GM13977 (cell line): ENCODE results near the gene MTA1.

ENCODE experiments used
- DNase-seq: peaks from one replicate; pipeline ENCODE4 v3.0.0; 2012; ENCODE audit warnings: low spot score
- CTCF ChIP-seq: IDR thresholded peaks from 2 replicates; pipeline ENCODE4 v1.5.1; 2012; ENCODE audit warnings: mild to moderate bottlenecking, control low read depth; ENCODE audit not compliant: insufficient read depth; ENCODE audit errors: extremely low read depth, missing control alignments
- in situ Hi-C: fragments of 300-500 bp; cut with MboI; formaldehyde crosslinking; loops from one replicate; pipeline ENCODE4 v1.12.0; 2022; ENCODE audit warnings: low sequenced_read_pairs, low pct_unique_long_range_greater_than_20kb, mixed read lengths, inconsistent platforms; ENCODE audit not compliant: unreplicated experiment

The MTA1 gene

GRCh38 chr14:105479431-105480158, 60.0 kb downstream of the MTA1 start:
- in situ Hi-C loops, result no loop called here
- no peak for DNase-seq
- no peak for TF ChIP-seq CTCF

GRCh38 chr14:105480199-105480746, 60.6 kb downstream of the MTA1 start:
- in situ Hi-C loops, result no loop called here
- no peak for DNase-seq
- no peak for TF ChIP-seq CTCF

GRCh38 chr14:105480807-105481801, 61.5 kb downstream of the MTA1 start:
- TF ChIP-seq CTCF, result peak; percentile 99
- in situ Hi-C loops, result no loop called here
- peak; percentile 95 for DNase-seq

- in situ Hi-C loops, result no loop called here
- DNase-seq, result peak; percentile 97
- peak; percentile 16 for TF ChIP-seq CTCF
These were observed 62.3 kb downstream of the MTA1 start for GRCh38 chr14:105481886-105482457.

GRCh38 chr14:105482486-105483110, 63.0 kb downstream of the MTA1 start:
- in situ Hi-C loops, result no loop called here
- no peak for TF ChIP-seq CTCF
- no peak for DNase-seq
